Measurements from ENCODE around the gene TMC2.
"Not testable (repeated sequence)": the region's sequence is repeated elsewhere in the genome, so short reads cannot be mapped to it uniquely, and the experiment has no call there.

TMC2 gene

DNA sequence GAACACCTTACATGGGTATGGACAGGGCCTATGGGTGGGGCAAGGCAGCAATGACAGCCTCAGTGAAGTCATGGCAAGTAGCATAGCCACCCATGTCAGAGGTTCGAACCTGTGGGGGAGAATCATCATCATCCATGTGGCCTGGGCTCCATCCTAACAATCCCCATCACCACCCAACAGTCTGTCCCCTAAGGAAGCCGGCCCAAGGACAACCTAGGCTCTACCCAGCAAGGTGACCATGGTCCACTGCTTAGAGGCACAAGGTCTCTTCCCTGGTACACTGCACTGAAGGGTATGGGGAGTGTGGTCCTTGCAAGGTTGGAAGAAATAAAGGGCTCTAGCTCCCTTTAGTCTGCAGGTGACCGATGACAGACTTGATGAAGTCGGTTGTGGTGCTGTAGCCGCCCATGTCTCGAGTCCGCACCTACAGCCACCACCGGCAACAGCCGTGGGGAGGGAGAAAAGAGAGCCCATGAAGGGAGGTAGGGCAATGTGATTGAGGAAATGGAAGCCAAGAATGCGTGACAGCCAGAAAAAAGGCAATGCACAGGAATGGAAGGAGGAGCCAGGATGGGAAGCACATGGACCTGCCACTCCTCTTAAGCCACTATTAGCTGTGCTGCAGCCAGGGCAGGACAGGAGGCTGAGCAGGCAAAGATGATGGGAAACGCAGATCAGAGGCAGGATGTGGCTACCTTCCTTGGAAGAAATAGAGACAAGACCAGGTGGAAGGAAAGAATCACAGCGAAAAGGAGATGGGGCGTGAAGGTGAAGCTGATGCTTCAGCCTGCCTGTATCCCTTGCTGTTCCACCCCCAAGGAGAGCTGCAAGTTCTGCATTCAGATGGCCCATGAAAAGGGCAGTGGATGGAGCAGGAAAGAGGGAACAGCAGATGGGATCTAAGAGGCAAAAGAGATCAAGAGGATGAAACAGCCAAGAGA, 122.3 kb downstream of the TMC2 start:
- no peak for DNase-seq (ENCODE audit: low read depth in 1 of 2, low spot score in 1 of 2)

DNA sequence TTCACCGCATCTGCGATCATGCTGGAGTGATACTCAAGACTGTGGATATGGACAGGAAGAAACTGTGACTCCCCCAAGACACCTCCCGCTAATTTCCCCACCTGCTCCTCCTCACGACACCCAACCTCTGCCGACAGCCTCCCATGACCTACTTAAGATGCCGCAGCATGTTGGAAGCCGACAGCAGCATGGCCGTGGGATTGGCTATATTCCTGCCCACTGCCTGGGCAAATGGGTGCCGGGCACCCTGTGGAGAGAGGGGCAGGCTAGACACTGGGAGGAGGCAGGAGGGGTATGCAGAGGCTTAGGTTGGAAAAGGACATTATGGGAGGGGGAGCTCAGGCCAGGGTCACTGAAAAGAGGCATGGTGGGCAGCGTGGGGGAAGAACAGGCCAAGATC, 123.2 kb downstream of the TMC2 start:
- no peak for DNase-seq (ENCODE audit: low read depth in 1 of 2, low spot score in 1 of 2)

DNA sequence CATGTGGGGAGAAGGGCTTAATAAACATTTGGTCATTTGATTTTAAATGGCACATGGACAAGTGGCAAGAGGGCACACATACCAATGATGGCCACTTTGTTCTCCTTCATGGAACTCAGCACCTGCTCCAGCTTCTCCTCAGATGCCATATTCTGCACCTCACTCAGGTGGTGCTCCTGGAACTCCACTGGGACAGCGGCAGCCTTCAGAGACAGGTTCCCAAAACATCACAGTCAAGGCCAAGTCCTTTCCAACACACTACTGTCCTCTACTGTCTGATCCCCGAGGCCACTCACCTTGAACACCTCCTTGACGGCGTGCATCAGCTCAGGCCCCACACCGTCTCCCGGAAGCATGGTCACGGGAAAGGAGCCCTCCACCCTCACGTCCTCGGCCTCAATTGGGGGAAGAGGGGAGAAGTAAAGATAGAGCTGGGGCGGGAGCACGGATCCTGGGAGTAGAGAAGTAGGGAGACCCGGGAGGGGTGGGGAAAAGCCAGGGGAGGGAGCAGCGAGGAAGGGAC, 127.1 kb downstream of the TMC2 start:
- no peak for DNase-seq (ENCODE audit: low read depth in 1 of 2, low spot score in 1 of 2)

- DNase-seq (ENCODE audit: low read depth in 1 of 2, low spot score in 1 of 2): peak; percentile 80 to 81
Observed at GRCh38 chr20:2663887-2664719, 127.7 kb downstream of the TMC2 start, which contains the start of gene IDH3B. IDH3B (minus strand) TSS chr20:2664216; CDS start chr20:2664188, 28 bp downstream.

DNA sequence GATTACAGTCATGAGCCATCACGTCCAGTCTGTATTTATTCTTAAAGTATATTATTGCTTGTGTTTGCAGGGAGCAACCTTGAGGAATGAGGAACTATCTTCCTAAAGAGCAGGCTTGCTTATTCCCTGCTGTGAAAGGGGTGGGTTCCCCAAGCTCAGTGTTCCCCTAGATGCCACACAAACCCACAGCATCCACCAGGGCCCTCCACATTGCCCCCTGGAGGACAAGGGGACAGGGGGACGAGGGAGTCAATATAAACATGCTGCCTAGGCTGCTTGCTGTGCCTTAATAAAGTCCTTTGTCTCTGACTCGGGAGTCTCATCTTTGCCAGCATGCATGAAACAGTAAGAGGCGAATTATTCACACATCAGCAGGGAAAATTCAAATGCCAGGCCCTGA, 135.6 kb downstream of the TMC2 start:
- no peak for DNase-seq (ENCODE audit: low read depth in 1 of 2, low spot score in 1 of 2)

DNA sequence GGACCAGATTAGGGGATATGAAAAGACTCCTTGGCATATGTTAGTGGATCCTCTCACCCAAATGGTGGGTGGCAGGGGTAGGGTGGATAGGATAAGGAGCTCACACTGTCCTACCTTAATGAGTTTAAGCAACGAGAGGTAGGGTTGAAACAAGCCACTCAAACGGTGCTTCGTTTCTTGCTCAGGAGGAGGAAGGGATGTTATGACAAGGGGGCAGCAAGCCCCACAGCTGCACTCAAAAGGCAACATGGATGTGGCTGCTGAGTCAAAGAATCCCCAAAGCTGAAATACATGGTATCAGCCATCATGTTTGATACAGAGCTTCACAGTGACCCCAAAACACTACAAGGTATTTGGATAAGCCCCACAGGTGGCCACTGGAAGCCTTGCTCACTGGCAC, 136.1 kb downstream of the TMC2 start:
- DNase-seq (ENCODE audit: low read depth in 1 of 2, low spot score in 1 of 2): no peak

GRCh38 chr20:2673453-2673852, 137.1 kb downstream of the TMC2 start:
- DNase-seq (ENCODE audit: low read depth in 1 of 2, low spot score in 1 of 2): no peak

DNA sequence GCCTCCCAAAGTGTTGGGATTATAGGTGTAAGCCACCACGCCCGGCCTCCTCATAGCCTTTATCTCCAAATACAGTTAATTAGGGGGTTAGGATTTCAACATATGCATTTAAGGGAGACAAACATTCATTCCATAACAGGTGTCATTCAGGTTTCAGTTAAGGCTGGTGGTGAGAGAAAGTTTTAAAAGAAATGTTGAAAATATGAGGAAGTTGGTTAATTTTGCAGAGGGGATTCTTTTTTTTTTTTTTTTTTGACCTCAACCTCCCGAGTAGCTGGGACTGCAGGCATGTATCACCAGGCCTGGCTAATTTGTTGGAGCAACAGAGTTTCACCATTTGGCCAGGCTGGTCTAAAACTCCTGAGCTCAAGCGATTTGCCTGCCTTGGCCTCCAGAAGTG, 143.7 kb downstream of the TMC2 start:
- DNase-seq (ENCODE audit: low read depth in 1 of 2, low spot score in 1 of 2): no peak

- DNase-seq (ENCODE audit: low read depth in 1 of 2, low spot score in 1 of 2): not testable (repeated sequence)
Observed at GRCh38 chr20:2682040-2682439, 145.7 kb downstream of the TMC2 start.

DNA sequence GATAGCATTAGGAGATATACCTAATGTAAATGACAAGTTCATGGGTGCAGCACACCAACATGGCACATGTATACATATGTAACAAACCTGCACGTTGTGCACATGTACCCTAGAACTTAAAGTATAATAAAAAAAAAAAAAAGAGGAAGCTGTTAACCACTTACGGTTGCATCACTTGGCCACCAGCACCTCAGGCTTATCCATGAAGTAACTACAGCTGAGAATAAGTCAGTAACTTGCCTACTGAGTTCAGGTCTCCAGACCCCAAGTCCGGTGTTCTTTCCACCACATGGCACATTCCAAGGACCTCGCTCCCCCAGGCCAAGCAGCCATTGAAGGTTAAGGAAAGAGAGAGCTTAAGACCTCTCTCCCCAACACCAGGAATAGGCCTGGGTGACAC, 148.4 kb downstream of the TMC2 start:
- DNase-seq (ENCODE audit: low read depth in 1 of 2, low spot score in 1 of 2): not testable (repeated sequence)

DNA sequence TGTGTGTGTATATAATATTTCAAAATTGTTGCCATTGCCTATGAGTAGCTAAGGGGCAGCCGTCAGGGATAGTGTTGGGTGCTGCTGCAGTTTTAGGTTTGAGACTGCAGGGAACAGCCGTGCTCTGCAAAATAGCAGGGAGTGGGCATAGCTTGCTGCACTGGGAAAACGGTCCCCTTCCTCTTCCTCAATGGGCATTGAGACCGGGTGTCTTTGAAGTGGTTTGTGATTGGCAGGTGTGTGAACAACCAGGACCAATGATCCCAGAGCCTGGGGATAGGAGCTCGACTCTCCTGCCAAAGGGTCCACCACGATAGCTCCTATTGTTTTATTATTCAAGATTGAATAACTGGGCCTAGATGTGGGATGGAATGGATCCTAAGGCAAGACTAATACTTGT, 151.1 kb downstream of the TMC2 start:
- no peak for DNase-seq (ENCODE audit: low read depth in 1 of 2, low spot score in 1 of 2)

- peak; percentile 59 to 64 for DNase-seq (ENCODE audit: low read depth in 1 of 2, low spot score in 1 of 2)
Observed at GRCh38 chr20:2688041-2688591, 151.7 kb downstream of the TMC2 start.

DNA sequence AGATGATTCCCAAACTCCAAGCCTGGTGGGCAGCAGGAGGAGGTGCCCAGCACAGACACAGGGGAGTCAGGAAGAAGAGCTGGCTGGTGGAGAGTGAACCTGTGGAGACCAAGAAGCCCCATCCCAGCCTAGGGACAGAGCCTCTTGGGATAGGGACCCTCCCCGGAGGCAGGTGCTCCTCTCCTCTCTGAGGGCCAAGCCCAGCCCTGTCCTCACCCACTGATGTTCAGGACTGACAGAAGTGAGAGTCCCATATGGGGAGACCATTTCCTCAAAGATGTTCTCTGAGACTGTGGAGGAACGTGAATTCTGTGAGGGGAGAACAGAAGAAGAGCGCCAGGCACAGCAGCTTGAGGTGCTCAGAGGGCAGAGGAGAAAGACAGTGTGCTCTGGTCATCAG, 153.8 kb downstream of the TMC2 start:
- DNase-seq (ENCODE audit: low read depth in 1 of 2, low spot score in 1 of 2): no peak

DNA sequence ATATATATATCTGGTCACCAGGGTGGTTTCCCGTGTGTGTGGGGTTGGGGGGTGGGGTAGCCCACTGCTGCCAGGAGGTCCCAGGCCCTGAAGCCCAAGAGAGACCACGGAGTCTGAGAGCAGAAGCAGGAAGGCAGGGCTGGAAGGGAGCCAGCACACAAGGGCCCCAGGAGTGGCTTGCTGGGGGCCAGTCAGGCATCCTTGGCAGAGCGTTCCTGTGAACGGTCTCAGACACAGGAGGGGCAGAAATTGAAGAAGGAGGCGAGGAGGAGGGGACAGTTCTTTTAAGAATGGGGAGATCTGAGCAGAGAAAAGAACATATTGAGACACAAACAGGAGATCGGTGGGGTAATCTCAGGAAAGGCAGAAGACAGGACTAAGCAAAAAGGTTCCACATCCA, 154.3 kb downstream of the TMC2 start:
- no peak for DNase-seq (ENCODE audit: low read depth in 1 of 2, low spot score in 1 of 2)

DNA sequence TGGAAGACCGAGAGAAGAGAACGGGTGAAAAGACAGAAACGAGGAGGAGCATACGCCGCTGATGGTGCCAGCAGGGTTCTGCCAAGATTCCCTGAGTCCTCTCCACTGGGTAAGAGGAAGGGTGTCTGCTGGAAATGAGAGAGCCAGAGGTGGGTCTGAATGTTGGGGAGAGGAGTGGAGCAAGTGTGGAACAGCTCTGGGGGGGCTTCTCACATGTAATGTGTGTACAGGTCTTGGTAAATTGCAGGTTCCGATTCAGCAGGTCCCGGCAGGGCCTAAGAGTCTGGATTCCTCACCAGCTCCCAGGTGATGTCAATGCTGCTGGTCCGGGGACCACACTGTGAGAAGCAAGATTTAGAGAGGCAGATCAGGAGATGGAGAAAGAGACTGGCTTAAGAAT, 154.8 kb downstream of the TMC2 start:
- DNase-seq (ENCODE audit: low read depth in 1 of 2, low spot score in 1 of 2): no peak
